HFFc6 (cell line): ENCODE measurements around the gene RPIA. TPM values are rescaled to one million over a fixed set of nuclear protein-coding genes. Genes with fewer than 3 reads are reported as not detected.

Experiments
- DNase-seq: peaks from one replicate; pipeline ENCODE4 v3.0.0-alpha.2; 2018
- H3K27ac Mint-ChIP-seq: 2 replicates; pipeline ENCODE4 v1.8.0; 2020; ENCODE audit warnings: mild to moderate bottlenecking, mixed read lengths
- H3K27me3 Mint-ChIP-seq: 2 replicates; pipeline ENCODE4 v1.8.0; 2021; ENCODE audit warnings: mild to moderate bottlenecking, moderate library complexity, mixed read lengths; ENCODE audit not compliant: insufficient read depth
- H3K36me3 Mint-ChIP-seq: 2 replicates; pipeline ENCODE4 v1.8.0; 2021; ENCODE audit warnings: low read depth, mixed read lengths
- H3K4me1 Mint-ChIP-seq: 2 replicates; pipeline ENCODE4 v1.8.0; 2020; ENCODE audit warnings: low read depth, mixed read lengths
- H3K4me3 Mint-ChIP-seq: 2 replicates; pipeline ENCODE4 v1.8.0; 2020; ENCODE audit warnings: mild to moderate bottlenecking, moderate library complexity, mixed read lengths
- H3K9me3 Mint-ChIP-seq: 2 replicates; pipeline ENCODE4 v1.8.0; 2020; ENCODE audit warnings: mild to moderate bottlenecking, mixed read lengths
- CTCF ChIP-seq: fragments of 200-600 bp; sonication (generic); IDR thresholded peaks from 2 replicates; pipeline ENCODE4 v1.5.0; 2021; ENCODE audit warnings: antibody characterized with exemption, mild to moderate bottlenecking
- total RNA-seq, 6 experiments: library from RNA; stranded (reverse); fragmentation: NEBNext Ultra II Directional; extraction: Animal tissue kit (Norgen Biotek cat#: 25700); gene quantifications; 2 replicates in 1 of 6; 3 replicates in 5 of 6; pipeline ENCODE4 v1.2.3, GENCODE V29; 2021

The RPIA gene
- total RNA-seq, 6 experiments from 2014 or later: 10.1 to 12.2 (median 10.8) TPM

GRCh38 chr2:88693911-88694414, 2.5 kb downstream of the RPIA start:
- no peak for DNase-seq
- 0 out of 2 replicates have a peak, but pooled peaks cover 3% of the 10 kb centered on the region for H3K27me3 Mint-ChIP-seq
- no peaks in the 10 kb centered on the region for H3K9me3 Mint-ChIP-seq
- H3K27ac Mint-ChIP-seq: no peak overlapping the region
- no peak for TF ChIP-seq CTCF
- H3K4me3 Mint-ChIP-seq: no peak overlapping the region
- H3K4me1 Mint-ChIP-seq: peaks cover 36% of the 10 kb centered on the region
- peaks cover 13% of the 10 kb centered on the region for H3K36me3 Mint-ChIP-seq

- Mint-ChIP-seq H3K27me3 (0 out of 2 replicates have a peak, but pooled peaks cover 3% of the 10 kb centered on the region), H3K4me1 (peaks cover 17% of the 10 kb centered on the region), H3K36me3 (no peaks in the 10 kb centered on the region), H3K4me3 (no peak overlapping the region), H3K9me3 (no peaks in the 10 kb centered on the region), H3K27ac (no peak overlapping the region)
- no peak for TF ChIP-seq CTCF
- DNase-seq: no peak
Measured at GRCh38 chr2:88696611-88697010, 5.1 kb downstream of the RPIA start.

- Mint-ChIP-seq H3K9me3 (no peaks in the 10 kb centered on the region), H3K27me3 (0 out of 2 replicates have a peak, but pooled peaks cover 3% of the 10 kb centered on the region), H3K36me3 (peaks cover 5% of the 10 kb centered on the region), H3K4me1 (peaks cover 12% of the 10 kb centered on the region), H3K4me3 (no peak overlapping the region), H3K27ac (no peak overlapping the region)
- DNase-seq: no peak
- TF ChIP-seq CTCF: no peak
Measured at GRCh38 chr2:88697370-88698026, 6.0 kb downstream of the RPIA start.

- Mint-ChIP-seq H3K4me3 (no peak overlapping the region), H3K9me3 (no peaks in the 10 kb centered on the region), H3K36me3 (peaks cover 8% of the 10 kb centered on the region), H3K4me1 (peaks cover 7% of the 10 kb centered on the region), H3K27me3 (0 out of 2 replicates have a peak, but pooled peaks cover 3% of the 10 kb centered on the region), H3K27ac (no peak overlapping the region)
- no peak for TF ChIP-seq CTCF
- DNase-seq: no peak
Measured at GRCh38 chr2:88698027-88698413, 6.5 kb downstream of the RPIA start.

- 0 out of 2 replicates have a peak, but pooled peaks cover under 1% of the 10 kb centered on the region for H3K4me1 Mint-ChIP-seq
- H3K36me3 Mint-ChIP-seq: peaks cover 8% of the 10 kb centered on the region
- DNase-seq: no peak
- H3K27me3 Mint-ChIP-seq: 0 out of 2 replicates have a peak, but pooled peaks cover 3% of the 10 kb centered on the region
- no peak for TF ChIP-seq CTCF
- H3K4me3 Mint-ChIP-seq: no peak overlapping the region
- no peak overlapping the region for H3K27ac Mint-ChIP-seq
- H3K9me3 Mint-ChIP-seq: no peaks in the 10 kb centered on the region
Measured at GRCh38 chr2:88698498-88699233, 7.2 kb downstream of the RPIA start.
